C4-2B (cell line): ENCODE results near the gene KLF1.

Experiments
- CTCF ChIP-seq: fragments of 450-650 bp; conservative IDR thresholded peaks from 2 replicates; pipeline ENCODE4 v1.5.1; 2017; ENCODE audit warnings: mild to moderate bottlenecking
- ZFX ChIP-seq: fragments of 450-650 bp; IDR thresholded peaks from 2 replicates; pipeline ENCODE4 v1.6.1; 2017

GRCh38 chr19:12872255-12872654, 14.7 kb downstream of the KLF1 start:
- no peak for TF ChIP-seq CTCF
- TF ChIP-seq ZFX, result no peak
